Right lobe of liver (tissue), 6 donors: ENCODE data around the gene GTPBP1. TPM values are rescaled to one million over a fixed set of nuclear protein-coding genes. Genes with fewer than 3 reads are reported as not detected.
A peak's percentile ranks its signal among the peaks of the same experiment; 100 is the strongest.

Experiments
- ATAC-seq, 4 donors: fragments of 200-7000 bp; cut with Tn5 transposase; one replicate each; pipeline ENCODE4 v1.9.1; 2020; ENCODE audit warnings: mild to moderate bottlenecking in 4 of 4, moderate library complexity in 4 of 4
- DNase-seq, 3 donors: peaks; one replicate each; pipeline ENCODE4 v3.0.0-alpha.2; 2020
- H3K27ac ChIP-seq, 3 donors: fragments of 200-600 bp; one replicate each; pipeline ENCODE4 v1.8.0; 2022
- H3K27me3 ChIP-seq, 2 donors: fragments of 200-600 bp; one replicate each; pipeline ENCODE4 v1.8.0; 2022
- H3K36me3 ChIP-seq, 4 donors: fragments of 200-600 bp; sonication (generic) in 1 of 4; one replicate each; pipeline versions ENCODE4 v1.5.1 to v1.8.0; 2017 to 2022; ENCODE audit warnings: control low read depth in 1 of 4
- H3K4me1 ChIP-seq, 4 donors: fragments of 200-600 bp; sonication (generic) in 1 of 4; one replicate each; pipeline versions ENCODE4 v1.5.1 to v1.8.0; 2017 to 2022; ENCODE audit warnings: control low read depth in 1 of 4
- H3K4me3 ChIP-seq, 3 donors: fragments of 200-600 bp; one replicate each; pipeline ENCODE4 v1.8.0; 2022
- H3K9me3 ChIP-seq, 4 donors: fragments of 200-600 bp; sonication (generic) in 1 of 4; one replicate each; pipeline versions ENCODE4 v1.5.1 to v1.8.0; 2017 to 2022; ENCODE audit warnings: control low read depth in 1 of 4
- CTCF ChIP-seq, 4 donors: fragments of 200-600 bp in 3 of 4; fragments of 450-650 bp in 1 of 4; IDR thresholded peaks; one replicate each; pipeline versions ENCODE4 v1.5.1 to v1.8.0; 2016 to 2022; ENCODE audit warnings: antibody characterized with exemption in 4 of 4, mild to moderate bottlenecking in 2 of 4
- POLR2A ChIP-seq: fragments of 450-650 bp; IDR thresholded peaks from one replicate; pipeline ENCODE4 v1.6.1; 2017; ENCODE audit warnings: antibody characterized with exemption, mild to moderate bottlenecking
- WGBS: methylation state at CpG from one replicate; pipeline ENCODE4 v1.1.6; 2018; ENCODE audit warnings: low coverage, low lambda C conversion rate; ENCODE audit not compliant: insufficient coverage; ENCODE audit errors: missing lambda C conversion rate; 5-methylcytosine and 5-hydroxymethylcytosine counted together
- intact Hi-C, 2 donors: fragments of 100-400 bp; cut with DNase I; formaldehyde crosslinking; loops; one replicate each; pipeline versions ENCODE4 v1.11.2 to v1.14.1; 2022
- total RNA-seq, 6 experiments: library from RNA; depleted of rRNA in 2 of 6; stranded (reverse); fragments of >200 nt in 2 of 6; fragmentation: NEBNext Ultra II Directional in 3 of 6; extraction: Animal tissue kit (Norgen Biotek cat#: 25700) in 3 of 6; gene quantifications; one replicate each; pipeline versions ENCODE4 v1.1.0 to v1.2.4, GENCODE V29; 2016 to 2023
- donor health status: DM: no; HTN: yes; CAD: no.
- donor health status: DM: no; HTN: no; CAD: no.
- donor health status: DM: no; HTN: no; CAD: no.
- donor health status: DM: no; HTN: yes; CAD: no.
- donor health status: DM: no; HTN: yes; CAD: no.

GTPBP1 gene
- total RNA-seq, 6 experiments from 2014 or later, result 13.4 to 21.6 (median 16.7) TPM

- TF ChIP-seq CTCF (IDR thresholded peaks at IDR 0.05), result no peak
- peak; percentile 39 for TF ChIP-seq POLR2A
- peak; percentile 61 to 68 (median 65) for ATAC-seq
- DNase-seq, result peak; percentile 80 to 89 (median 86)
- Histone ChIP-seq H3K36me3 (peaks cover 3 to 54% (median 28%) of the 10 kb centered on the region in 4 donors), H3K9me3 (no peaks in the 10 kb centered on the region), H3K27me3 (no peaks in the 10 kb centered on the region), H3K4me3 (no peak overlapping the region), H3K27ac (peak overlapping the region; percentile 69 to 96 (median 83)), H3K4me1 (peaks cover 0 to 56% (median 26%) of the 10 kb centered on the region in 4 donors)
- 11% methylated on average over 3 of the region's 8 CpGs for WGBS
- intact Hi-C loops, result no loop called here
These were observed 28.1 kb downstream of the GTPBP1 start for GRCh38 chr22:38733724-38734381.

- Histone ChIP-seq H3K4me1 (peaks cover 0 to 56% (median 26%) of the 10 kb centered on the region in 4 donors), H3K4me3 (no peak overlapping the region), H3K27ac (peak overlapping the region; percentile 69 to 96 (median 83)), H3K27me3 (no peaks in the 10 kb centered on the region), H3K9me3 (no peaks in the 10 kb centered on the region), H3K36me3 (peaks cover 3 to 54% (median 32%) of the 10 kb centered on the region in 4 donors)
- 80% methylated on average over 5 of the region's 13 CpGs for WGBS
- ATAC-seq (peak in 1 of 4 donors; percentile 1), DNase-seq (peak in 1 of 3 donors; percentile 52)
- no peak for TF ChIP-seq POLR2A
- TF ChIP-seq CTCF (IDR thresholded peaks at IDR 0.05), result no peak
- intact Hi-C loops, result no loop called here
These were observed 28.8 kb downstream of the GTPBP1 start for GRCh38 chr22:38734421-38735100.

GRCh38 chr22:38735126-38735464, 29.4 kb downstream of the GTPBP1 start:
- TF ChIP-seq CTCF (IDR thresholded peaks at IDR 0.05), result no peak
- no peak for TF ChIP-seq POLR2A
- DNase-seq (peak in 2 of 3 donors; percentile 17 to 48), ATAC-seq (no peak)
- Histone ChIP-seq H3K4me1 (peaks cover 0 to 56% (median 26%) of the 10 kb centered on the region in 4 donors), H3K9me3 (no peaks in the 10 kb centered on the region), H3K36me3 (peaks cover 3 to 54% (median 37%) of the 10 kb centered on the region in 4 donors), H3K27me3 (no peaks in the 10 kb centered on the region), H3K4me3 (no peak overlapping the region), H3K27ac (peak overlapping the region in 2 of 3 donors; percentile 83 to 96)
- intact Hi-C loops, result no loop called here
- 92% methylated on average over 7 of the region's 7 CpGs for WGBS

- DNase-seq (peak; percentile 47 to 67 (median 55)), ATAC-seq (peak in 2 of 4 donors; percentile 1 to 9)
- 65% methylated on average over 12 of the region's 15 CpGs for WGBS
- Histone ChIP-seq H3K36me3 (peaks cover 3 to 57% (median 41%) of the 10 kb centered on the region in 4 donors), H3K4me1 (peaks cover 0 to 56% (median 26%) of the 10 kb centered on the region in 4 donors), H3K27ac (peak overlapping the region in 2 of 3 donors; percentile 83 to 96), H3K4me3 (no peak overlapping the region), H3K9me3 (no peaks in the 10 kb centered on the region), H3K27me3 (no peaks in the 10 kb centered on the region)
- TF ChIP-seq CTCF (IDR thresholded peaks at IDR 0.05), result no peak
- no peak for TF ChIP-seq POLR2A
- intact Hi-C loops, result no loop called here
These were observed 29.9 kb downstream of the GTPBP1 start for GRCh38 chr22:38735465-38736256.
